Measurements from ENCODE around the gene PFKP.
"Not testable (repeated sequence)": the region's sequence is repeated elsewhere in the genome, so short reads cannot be mapped to it uniquely, and the experiment has no call there.

Gene PFKP

GRCh38 chr10:3099291-3100092 is 32.1 kb downstream of the PFKP start:
- DNase-seq (ENCODE audit: low read depth), result peak; percentile 50

GRCh38 chr10:3100093-3100792 is 32.9 kb downstream of the PFKP start:
- no peak for DNase-seq (ENCODE audit: low read depth)

- no peak for DNase-seq (ENCODE audit: low read depth)
Observed at GRCh38 chr10:3100856-3101640, 33.7 kb downstream of the PFKP start.

GRCh38 chr10:3102720-3103427 is 35.5 kb downstream of the PFKP start:
- DNase-seq (ENCODE audit: low read depth), result no peak

- no peak for DNase-seq (ENCODE audit: low read depth)
Observed at GRCh38 chr10:3103646-3104045, 36.3 kb downstream of the PFKP start.

- DNase-seq (ENCODE audit: low read depth), result no peak
Observed at GRCh38 chr10:3104251-3104918, 37.0 kb downstream of the PFKP start.

- no peak for DNase-seq (ENCODE audit: low read depth)
Observed at GRCh38 chr10:3105166-3105565, 37.8 kb downstream of the PFKP start.

GRCh38 chr10:3105905-3106304 is 38.6 kb downstream of the PFKP start:
- DNase-seq (ENCODE audit: low read depth), result no peak

- DNase-seq (ENCODE audit: low read depth), result not testable (repeated sequence)
Observed at GRCh38 chr10:3106328-3106727, 39.0 kb downstream of the PFKP start.

- DNase-seq (ENCODE audit: low read depth), result no peak
Observed at GRCh38 chr10:3106928-3107425, 39.6 kb downstream of the PFKP start.

- DNase-seq (ENCODE audit: low read depth), result no peak
Observed at GRCh38 chr10:3107426-3107961, 40.1 kb downstream of the PFKP start.

- no peak for DNase-seq (ENCODE audit: low read depth)
Observed at GRCh38 chr10:3108033-3108432, 40.7 kb downstream of the PFKP start.

- no peak for DNase-seq (ENCODE audit: low read depth)
Observed at GRCh38 chr10:3108575-3109105, 41.3 kb downstream of the PFKP start.

- no peak for DNase-seq (ENCODE audit: low read depth)
Observed at GRCh38 chr10:3109196-3109595, 41.8 kb downstream of the PFKP start.

- no peak for DNase-seq (ENCODE audit: low read depth)
Observed at GRCh38 chr10:3109633-3110032, 42.3 kb downstream of the PFKP start.

- no peak for DNase-seq (ENCODE audit: low read depth)
Observed at GRCh38 chr10:3110782-3111620, 43.7 kb downstream of the PFKP start.

- no peak for DNase-seq (ENCODE audit: low read depth)
Observed at GRCh38 chr10:3111621-3112163, 44.3 kb downstream of the PFKP start.

- DNase-seq (ENCODE audit: low read depth), result no peak
Observed at GRCh38 chr10:3113343-3113720, 46.0 kb downstream of the PFKP start.

GRCh38 chr10:3115685-3116084 is 48.3 kb downstream of the PFKP start:
- no peak for DNase-seq (ENCODE audit: low read depth)
